Prostate gland (tissue), 2 donors: ENCODE data around the gene ANKRD27.
"Not testable (repeated sequence)": the region's sequence is repeated elsewhere in the genome, so short reads cannot be mapped to it uniquely, and the experiment has no call there.

Experiments
- POLR2AphosphoS5 ChIP-seq: sonication (generic); formaldehyde crosslinking; IDR thresholded peaks from one replicate; pipeline ENCODE4 v1.6.1; 2017; ENCODE audit warnings: antibody characterized with exemption
- TF ChIP-seq, protein P1 (sequence below), 4 experiments: fragments of 200-600 bp in 2 of 4; fragments of 450-650 bp in 2 of 4; sonication (generic) in 2 of 4; IDR thresholded peaks; 1 replicate in 3 of 4; 2 replicates in 1 of 4; pipeline ENCODE4 v1.5.1; 2016 to 2019; ENCODE audit warnings: antibody characterized with exemption in 4 of 4, mild to moderate bottlenecking in 2 of 4, moderate library complexity in 2 of 4

DNA sequence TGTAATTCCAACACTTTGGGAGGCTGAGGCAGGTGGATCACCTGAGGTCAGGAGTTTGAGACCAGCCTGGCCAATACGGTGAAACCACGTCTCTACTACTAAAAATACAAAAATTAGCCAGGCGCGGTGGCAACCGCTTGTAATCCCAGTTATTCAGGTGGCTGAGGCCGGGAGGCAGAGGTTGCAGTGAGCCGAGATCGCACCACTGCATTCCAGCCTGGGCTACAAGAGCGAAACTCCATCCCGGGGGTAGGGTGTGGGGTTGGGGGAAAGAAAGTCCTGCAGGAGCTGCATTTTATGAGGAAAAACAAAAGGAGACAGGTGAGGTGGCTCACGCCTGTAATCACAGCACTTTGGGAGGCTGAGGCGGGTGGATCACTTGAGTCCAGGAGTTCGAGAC, 22.6 kb downstream of the ANKRD27 start:
- TF ChIP-seq, protein P1, sequence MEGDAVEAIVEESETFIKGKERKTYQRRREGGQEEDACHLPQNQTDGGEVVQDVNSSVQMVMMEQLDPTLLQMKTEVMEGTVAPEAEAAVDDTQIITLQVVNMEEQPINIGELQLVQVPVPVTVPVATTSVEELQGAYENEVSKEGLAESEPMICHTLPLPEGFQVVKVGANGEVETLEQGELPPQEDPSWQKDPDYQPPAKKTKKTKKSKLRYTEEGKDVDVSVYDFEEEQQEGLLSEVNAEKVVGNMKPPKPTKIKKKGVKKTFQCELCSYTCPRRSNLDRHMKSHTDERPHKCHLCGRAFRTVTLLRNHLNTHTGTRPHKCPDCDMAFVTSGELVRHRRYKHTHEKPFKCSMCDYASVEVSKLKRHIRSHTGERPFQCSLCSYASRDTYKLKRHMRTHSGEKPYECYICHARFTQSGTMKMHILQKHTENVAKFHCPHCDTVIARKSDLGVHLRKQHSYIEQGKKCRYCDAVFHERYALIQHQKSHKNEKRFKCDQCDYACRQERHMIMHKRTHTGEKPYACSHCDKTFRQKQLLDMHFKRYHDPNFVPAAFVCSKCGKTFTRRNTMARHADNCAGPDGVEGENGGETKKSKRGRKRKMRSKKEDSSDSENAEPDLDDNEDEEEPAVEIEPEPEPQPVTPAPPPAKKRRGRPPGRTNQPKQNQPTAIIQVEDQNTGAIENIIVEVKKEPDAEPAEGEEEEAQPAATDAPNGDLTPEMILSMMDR (IDR thresholded peaks at IDR 0.05): not testable (repeated sequence)
- TF ChIP-seq POLR2AphosphoS5: not testable (repeated sequence)
